Testis (tissue), 5 donors: Measurements from ENCODE around the gene DIS3L2. TPM values are rescaled to one million over a fixed set of nuclear protein-coding genes. Genes with fewer than 3 reads are reported as not detected.
A peak's percentile ranks its signal among the peaks of the same experiment; 100 is the strongest.

ENCODE experiments used
- DNase-seq: peaks from one replicate; pipeline ENCODE4 v3.0.0-alpha.2; 2019
- H3K27ac ChIP-seq, 2 donors: fragments of 200-600 bp; sonication (generic); one replicate each; pipeline ENCODE4 v1.5.1; 2019
- H3K27me3 ChIP-seq: fragments of 200-600 bp; sonication (generic); one replicate; pipeline ENCODE4 v1.5.1; 2019
- H3K36me3 ChIP-seq: fragments of 200-600 bp; sonication (generic); one replicate; pipeline ENCODE4 v1.5.1; 2017; ENCODE audit warnings: low read depth; ENCODE audit errors: missing control alignments
- H3K4me1 ChIP-seq: fragments of 200-600 bp; sonication (generic); one replicate; pipeline ENCODE4 v1.5.1; 2019
- H3K4me3 ChIP-seq, 2 donors: fragments of 200-600 bp; sonication (generic); one replicate each; pipeline ENCODE4 v1.5.1; 2017 to 2019
- H3K9me3 ChIP-seq: fragments of 200-600 bp; sonication (generic); one replicate; pipeline ENCODE4 v1.5.1; 2017
- CTCF ChIP-seq, 3 experiments: fragments of 450-650 bp in 2 of 3; fragments of 200-600 bp in 1 of 3; sonication (generic) in 1 of 3; IDR thresholded peaks; one replicate each; pipeline ENCODE4 v1.5.1; 2016 to 2019; ENCODE audit warnings: antibody characterized with exemption in 3 of 3, mild to moderate bottlenecking in 2 of 3, moderate library complexity in 1 of 3
- POLR2A ChIP-seq: fragments of 450-650 bp; IDR thresholded peaks from one replicate; pipeline ENCODE4 v1.6.1; 2017; ENCODE audit warnings: antibody characterized with exemption, mild to moderate bottlenecking, moderate library complexity
- WGBS, 2 donors: methylation state at CpG; one replicate each; pipeline ENCODE4 v1.1.5; 2018; 5-methylcytosine and 5-hydroxymethylcytosine counted together
- intact Hi-C: fragments of 100-400 bp; cut with DNase I; formaldehyde crosslinking; loops from one replicate; pipeline ENCODE4 v1.15.1; 2023; ENCODE audit warnings: low total_unique reads
- long read RNA-seq, 2 donors: transcript quantifications; one replicate each; lab custom pipeline, GENCODE V29; 2026
- polyA plus RNA-seq: library from polyadenylated mRNA; stranded (reverse); fragments of 350-450 nt; fragmentation: Illumina TruSeq; extraction: RNeasy Lipid Tissue Mini Kit (QIAGEN cat#74804); gene quantifications from one replicate; pipeline ENCODE4 v1.2.3, GENCODE V29; 2014; ENCODE audit warnings: low read depth, low replicate concordance; ENCODE audit not compliant: insufficient read depth
- total RNA-seq, 2 donors: library from RNA; depleted of rRNA; stranded (reverse); fragments of >200 nt; gene quantifications; one replicate each; pipeline ENCODE4 v1.2.3, GENCODE V29; 2016

DIS3L2 gene
- 10 to 100 TPM; 70.4 to 80.7 TPM for total RNA-seq
- polyA plus RNA-seq, result 32.5 TPM
- long read RNA-seq, donor 1, partial matches to known transcripts, result 0 of 3 reads
- long read RNA-seq, donor 1, other reads (novel, unspliced or antisense), result 0 of 3 reads
- long read RNA-seq, donor 2, partial matches to known transcripts, result 0 of 1 reads
- long read RNA-seq, donor 2, other reads (novel, unspliced or antisense), result 0 of 1 reads

- no peaks in the 10 kb centered on the region for H3K36me3 ChIP-seq
- 1 to 2% methylated on average over 6 to 80 of the region's 83 CpGs for WGBS, 2 donors
- intact Hi-C loops, result no loop called here
These were observed at the start of gene DIS3L2 for GRCh38 chr2:231961349-231962166. Gene DIS3L2 (plus strand): TSS chr2:231961713. CDS start chr2:232014928, 53,215 bp downstream.

GRCh38 chr2:231914077-231914690 lies 47.3 kb upstream of the DIS3L2 start:
- H3K27ac ChIP-seq, result no peak overlapping the region
- H3K4me1 ChIP-seq, result no peaks in the 10 kb centered on the region
- no peaks in the 10 kb centered on the region for H3K27me3 ChIP-seq
- no peaks in the 10 kb centered on the region for H3K9me3 ChIP-seq
- no peak overlapping the region for H3K4me3 ChIP-seq
- intact Hi-C loops, result no loop called here
- WGBS, 2 donors, result 91 to 94% methylated on average over 4 to 14 of the region's 14 CpGs
- DNase-seq, result no peak
- H3K36me3 ChIP-seq, result no peaks in the 10 kb centered on the region
- TF ChIP-seq CTCF (IDR thresholded peaks at IDR 0.05) (no peak), POLR2A (no peak)

More at GRCh38 chr2:231961349-231962166, at the start of gene DIS3L2:
- no peaks in the 10 kb centered on the region for H3K27me3 ChIP-seq
- no peaks in the 10 kb centered on the region for H3K9me3 ChIP-seq
- H3K4me3 ChIP-seq, result peak within 1 kb of the TSS; percentile 68 to 96
- TF ChIP-seq POLR2A (no peak), CTCF (IDR thresholded peaks at IDR 0.05) (no peak)
- DNase-seq, result peak; percentile 92
- H3K27ac ChIP-seq, result peak within 1 kb of the TSS; percentile 82 to 87
- peaks cover 4% of the 10 kb centered on the region for H3K4me1 ChIP-seq

- no peak for DNase-seq
- no peaks in the 10 kb centered on the region for H3K9me3 ChIP-seq
- no peak overlapping the region for H3K27ac ChIP-seq
- intact Hi-C loops, result no loop called here
- WGBS, 2 donors, result 43% methylated on average over 9 to 10 of the region's 10 CpGs
- no peak overlapping the region for H3K4me3 ChIP-seq
- H3K36me3 ChIP-seq, result no peaks in the 10 kb centered on the region
- no peaks in the 10 kb centered on the region for H3K27me3 ChIP-seq
- TF ChIP-seq POLR2A (no peak), CTCF (IDR thresholded peaks at IDR 0.05) (no peak)
- no peaks in the 10 kb centered on the region for H3K4me1 ChIP-seq
These were observed 44.0 kb upstream of the DIS3L2 start for GRCh38 chr2:231917280-231918066.

GRCh38 chr2:231918501-231919330 lies 42.8 kb upstream of the DIS3L2 start:
- Histone ChIP-seq H3K9me3 (no peaks in the 10 kb centered on the region), H3K36me3 (no peaks in the 10 kb centered on the region), H3K27me3 (no peaks in the 10 kb centered on the region), H3K4me3 (no peak overlapping the region), H3K27ac (no peak overlapping the region), H3K4me1 (no peaks in the 10 kb centered on the region)
- intact Hi-C loops, result no loop called here
- no peak for DNase-seq
- TF ChIP-seq POLR2A (no peak), CTCF (IDR thresholded peaks at IDR 0.05) (no peak)
- 88 to 97% methylated on average over 13 to 21 of the region's 21 CpGs for WGBS, 2 donors
